Uterus (tissue), 4 donors: Measurements from ENCODE around the gene EIF2S3B. TPM values are rescaled to one million over a fixed set of nuclear protein-coding genes. Genes with fewer than 3 reads are reported as not detected.

ENCODE experiments used
- DNase-seq, 2 donors: peaks; one replicate each; pipeline ENCODE4 v3.0.0-alpha.2; 2019 to 2020
- H3K27ac ChIP-seq, 2 donors: fragments of 200-600 bp; sonication (generic); 1 replicate in 1 of 2; 2 replicates in 1 of 2; pipeline ENCODE4 v1.5.1; 2016 to 2018
- H3K27me3 ChIP-seq, 2 donors: fragments of 200-600 bp; sonication (generic); one replicate each; pipeline ENCODE4 v1.5.1; 2018 to 2019; ENCODE audit warnings: control low read depth in 1 of 2
- H3K36me3 ChIP-seq, 2 donors: fragments of 200-600 bp; sonication (generic); one replicate each; pipeline ENCODE4 v1.5.1; 2019; ENCODE audit warnings: control low read depth in 1 of 2
- H3K4me1 ChIP-seq, 2 donors: fragments of 200-600 bp; sonication (generic); one replicate each; pipeline ENCODE4 v1.5.1; 2018 to 2019; ENCODE audit warnings: control low read depth in 1 of 2
- H3K4me3 ChIP-seq, 2 donors: fragments of 200-600 bp; sonication (generic); 1 replicate in 1 of 2; 2 replicates in 1 of 2; pipeline ENCODE4 v1.5.1; 2018 to 2019; ENCODE audit warnings: mild to moderate bottlenecking in 1 of 2
- H3K9me3 ChIP-seq, 2 donors: fragments of 200-600 bp; sonication (generic); one replicate each; pipeline ENCODE4 v1.5.1; 2019; ENCODE audit warnings: control low read depth in 1 of 2
- CTCF ChIP-seq, 4 experiments: fragments of 200-600 bp in 2 of 4; fragments of 450-650 bp in 2 of 4; sonication (generic) in 2 of 4; IDR thresholded peaks; one replicate each; pipeline ENCODE4 v1.5.1; 2016 to 2019; ENCODE audit warnings: antibody characterized with exemption in 4 of 4, mild to moderate bottlenecking in 2 of 4, moderate library complexity in 1 of 4
- POLR2A ChIP-seq, 2 donors: fragments of 450-650 bp; IDR thresholded peaks; one replicate each; pipeline ENCODE4 v1.6.1; 2016; ENCODE audit warnings: antibody characterized with exemption in 2 of 2, mild to moderate bottlenecking in 1 of 2, moderate library complexity in 1 of 2
- intact Hi-C: fragments of 100-400 bp; cut with DNase I; formaldehyde crosslinking; loops from one replicate; pipeline ENCODE4 v1.15.1; 2023; ENCODE audit warnings: low total_unique reads
- small RNA-seq: library from RNA; depleted of rRNA; stranded (forward); fragments of <200 nt; gene quantifications from one replicate; pipeline ENCODE3, GENCODE V24; 2016
- total RNA-seq, 4 donors: library from RNA; depleted of rRNA in 3 of 4; stranded (reverse); fragments of >200 nt in 3 of 4; gene quantifications; one replicate each; pipeline versions ENCODE4 v1.1.0 to v1.2.4, GENCODE V29; 2014 to 2023
- donor health status: DM: yes; HTN: yes; CAD: no.

The EIF2S3B gene
- total RNA-seq, 4 donors from 2014 or later, result 0.29 to 1.6 (median 0.80) TPM

- Histone ChIP-seq H3K4me3 (no peak overlapping the region), H3K27me3 (peaks cover 0 to 6% of the 10 kb centered on the region in 2 donors), H3K36me3 (no peaks in the 10 kb centered on the region), H3K4me1 (no peaks in the 10 kb centered on the region), H3K27ac (no peak overlapping the region), H3K9me3 (no peaks in the 10 kb centered on the region)
- no peak for TF ChIP-seq CTCF (IDR thresholded peaks at IDR 0.05)
- no peak for TF ChIP-seq POLR2A (IDR thresholded peaks at IDR 0.05)
- DNase-seq, result no peak
- intact Hi-C loops, result loop anchor here (5.0 kb wide), 1 partner anchor 222 kb away; no protein-coding TSS in a partner anchor
Observed at GRCh38 chr12:10554228-10554755, 48.6 kb downstream of the EIF2S3B start.

- Histone ChIP-seq H3K4me3 (no peak overlapping the region), H3K4me1 (no peaks in the 10 kb centered on the region), H3K36me3 (no peaks in the 10 kb centered on the region), H3K27ac (no peak overlapping the region), H3K27me3 (peaks cover 0 to 6% of the 10 kb centered on the region in 2 donors), H3K9me3 (no peaks in the 10 kb centered on the region)
- TF ChIP-seq CTCF (IDR thresholded peaks at IDR 0.05) (no peak), POLR2A (IDR thresholded peaks at IDR 0.05) (no peak)
- intact Hi-C loops, result loop anchor here (5.0 kb wide), 1 partner anchor 223 kb away; no protein-coding TSS in a partner anchor
- DNase-seq, result no peak
Observed at GRCh38 chr12:10554756-10555481, 49.2 kb downstream of the EIF2S3B start.

- intact Hi-C loops, result no loop called here
- no peak overlapping the region for H3K4me3 ChIP-seq
Observed at GRCh38 chr12:10557329-10557728, 51.6 kb downstream of the EIF2S3B start.

GRCh38 chr12:10557766-10558165 is 52.1 kb downstream of the EIF2S3B start:
- peaks cover 0 to 6% of the 10 kb centered on the region in 2 donors for H3K27me3 ChIP-seq
- H3K36me3 ChIP-seq, result no peaks in the 10 kb centered on the region
- H3K9me3 ChIP-seq, result no peaks in the 10 kb centered on the region
- TF ChIP-seq CTCF (IDR thresholded peaks at IDR 0.05) (no peak), POLR2A (IDR thresholded peaks at IDR 0.05) (no peak)
- intact Hi-C loops, result no loop called here
- H3K4me1 ChIP-seq, result no peaks in the 10 kb centered on the region
- no peak overlapping the region for H3K27ac ChIP-seq
- no peak for DNase-seq
- no peak overlapping the region for H3K4me3 ChIP-seq

More at GRCh38 chr12:10557329-10557728, 51.6 kb downstream of the EIF2S3B start:
- no peak for TF ChIP-seq POLR2A (IDR thresholded peaks at IDR 0.05)
- no peak for TF ChIP-seq CTCF (IDR thresholded peaks at IDR 0.05)
- Histone ChIP-seq H3K4me1 (no peaks in the 10 kb centered on the region), H3K9me3 (no peaks in the 10 kb centered on the region), H3K27ac (no peak overlapping the region), H3K27me3 (peaks cover 0 to 6% of the 10 kb centered on the region in 2 donors), H3K36me3 (no peaks in the 10 kb centered on the region)
- no peak for DNase-seq

Small RNA genes lying within 50 kb of the gene (small RNA-seq; reads per million reads assigned to genes)
- not detected for gene SLC25A39P2

Other genes with a start within 250 kb of the EIF2S3B start
- gene KLRD1, start 198.0 kb upstream of the EIF2S3B start, total RNA-seq, result 1 to 10 TPM in 2 of 4 donors, under 1 TPM in 2; under 0.01 to 4.1 (median 2.1) TPM
- 1 to 10 TPM in 1 of 4 donors, under 1 TPM in 2, not detected in 1; 0.76 to 2.9 (median 0.76) TPM for gene KLRK1, start 115.8 kb upstream of the EIF2S3B start, total RNA-seq
- gene KLRC4, start 96.1 kb upstream of the EIF2S3B start, total RNA-seq, result 1 to 10 TPM in 1 of 4 donors, under 1 TPM in 1, not detected in 2; 0.85 to 1.8 TPM
- 1 to 10 TPM in 1 of 4 donors, not detected in 3; 1.8 TPM for gene KLRC3, start 85.3 kb upstream of the EIF2S3B start, total RNA-seq
- 1 to 10 TPM in 1 of 4 donors, not detected in 3; 2.2 TPM for gene KLRC2, start 69.9 kb upstream of the EIF2S3B start, total RNA-seq
- 1 to 10 TPM in 2 of 4 donors, not detected in 2; 1.2 to 1.7 TPM for gene KLRC1, start 52.5 kb upstream of the EIF2S3B start, total RNA-seq
- gene MAGOHB, start 107.7 kb downstream of the EIF2S3B start, total RNA-seq, result 10 to 100 TPM; 21.0 to 55.3 (median 24.1) TPM
- gene STYK1, start 168.2 kb downstream of the EIF2S3B start, total RNA-seq, result 1 to 10 TPM in 1 of 4 donors, under 1 TPM in 1, not detected in 2; 0.62 to 2.1 TPM
- 100 to 1,000 TPM in 3 of 4 donors, 10 to 100 TPM in 1; 49.4 to 372 (median 216) TPM for gene YBX3, start 217.4 kb downstream of the EIF2S3B start, total RNA-seq